ENCODE measurements around the gene CUL9.
"Not testable (repeated sequence)": the region's sequence is repeated elsewhere in the genome, so short reads cannot be mapped to it uniquely, and the experiment has no call there.

CUL9 gene

DNA sequence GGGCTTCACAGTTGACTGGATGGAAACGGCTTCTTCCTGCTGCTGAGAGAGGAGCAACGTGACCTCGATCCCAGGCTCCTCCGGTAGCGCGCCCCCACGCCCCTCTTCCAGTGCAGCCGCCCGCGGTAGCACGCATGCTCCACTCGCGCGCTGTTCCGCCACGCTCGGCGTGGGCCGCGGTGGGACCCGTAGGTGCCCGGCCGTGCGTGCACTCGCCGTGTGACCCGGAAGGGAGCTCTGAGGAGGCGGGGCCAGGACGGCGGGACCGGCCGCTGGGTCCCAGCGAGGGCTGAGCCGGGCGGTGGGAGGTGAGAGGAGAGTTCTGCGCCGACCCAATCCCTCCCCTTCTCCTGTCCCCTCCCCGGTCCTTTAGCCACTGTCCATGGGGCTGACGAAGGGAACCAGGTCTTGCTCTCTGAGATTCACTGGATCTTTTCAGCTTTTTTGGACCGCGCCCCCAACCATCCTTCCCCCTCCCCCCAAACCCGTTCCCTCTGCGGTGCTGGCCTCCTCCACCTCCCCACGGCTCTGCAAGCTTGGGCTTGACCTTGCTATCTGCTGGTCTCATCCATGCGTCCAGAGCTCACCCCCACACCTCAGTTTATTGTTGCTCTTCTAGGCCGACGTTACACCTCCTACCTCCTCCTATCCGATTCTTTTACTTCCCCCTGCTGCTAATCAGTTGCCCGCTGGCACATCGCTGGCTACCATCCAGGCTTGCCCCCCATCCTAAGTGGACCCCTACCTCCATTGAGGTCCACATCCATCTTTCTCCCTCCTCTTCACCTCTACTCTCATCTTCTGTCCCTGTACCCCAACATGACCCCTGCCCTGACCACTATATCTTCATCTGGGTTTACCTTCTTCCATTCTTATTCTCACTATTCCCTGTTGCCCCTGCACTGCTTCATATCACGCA, at the start of gene CUL9:
TSS of gene CUL9 (plus strand) at position 255 of the 919 bp plus-strand sequence. CDS start 2,115 bp downstream, outside the sequence.
- DNase-seq (ENCODE audit: low read depth in 2 of 2, low spot score in 1 of 2), result peak; percentile 34 to 64

DNA sequence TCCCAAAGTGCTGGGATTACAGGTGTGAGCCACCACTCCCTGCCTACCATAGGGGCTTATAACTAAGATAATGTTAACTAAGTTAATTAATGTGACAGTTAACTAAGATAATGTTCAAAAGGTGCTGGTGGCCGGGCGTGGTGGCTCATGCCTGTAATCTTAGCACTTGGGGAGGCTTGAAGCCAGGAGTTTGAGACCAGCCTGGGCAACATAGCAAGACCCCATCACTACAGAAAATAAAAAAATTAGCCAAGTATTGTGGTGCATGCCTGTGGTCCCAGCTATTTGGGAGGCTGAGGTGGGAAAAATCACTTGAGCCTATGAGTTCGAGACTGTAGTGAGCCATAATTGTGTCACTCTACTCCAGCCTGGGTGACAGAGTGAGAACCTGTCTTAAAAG, 43.7 kb upstream of the CUL9 start:
- no peak for DNase-seq (ENCODE audit: low read depth in 2 of 2, low spot score in 1 of 2)

DNA sequence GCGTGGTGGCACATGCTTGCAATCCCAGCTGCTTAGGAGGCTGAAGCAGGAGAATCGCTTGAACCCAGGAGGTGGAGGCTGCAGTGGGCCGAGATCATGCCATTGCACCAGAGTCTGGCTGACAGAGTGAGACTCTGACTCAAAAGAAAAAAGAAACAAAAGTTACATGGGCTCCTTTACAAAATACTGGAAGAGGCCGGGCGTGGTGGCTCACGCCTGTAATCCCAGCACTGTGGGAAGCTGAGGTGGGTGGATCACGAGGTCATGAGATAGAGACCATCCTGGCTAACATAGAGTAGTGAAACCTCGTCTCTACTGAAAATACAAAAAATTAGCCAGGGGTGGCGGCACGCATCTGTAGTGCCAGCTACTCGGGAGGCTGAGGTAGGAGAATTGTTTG, 42.0 kb upstream of the CUL9 start:
- not testable (repeated sequence) for DNase-seq (ENCODE audit: low read depth in 2 of 2, low spot score in 1 of 2)

DNA sequence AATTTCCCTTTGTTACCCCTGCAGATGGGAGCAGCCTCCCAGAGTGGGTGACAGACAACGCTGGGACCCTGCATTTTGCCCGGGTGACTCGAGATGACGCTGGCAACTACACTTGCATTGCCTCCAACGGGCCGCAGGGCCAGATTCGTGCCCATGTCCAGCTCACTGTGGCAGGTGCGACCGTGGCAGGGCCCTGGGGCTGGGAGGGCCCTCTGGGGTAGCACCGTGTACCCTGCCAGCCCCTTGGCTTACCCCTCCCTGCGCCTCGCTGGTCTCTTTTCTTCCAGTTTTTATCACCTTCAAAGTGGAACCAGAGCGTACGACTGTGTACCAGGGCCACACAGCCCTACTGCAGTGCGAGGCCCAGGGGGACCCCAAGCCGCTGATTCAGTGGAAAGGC, 40.4 kb upstream of the CUL9 start:
- no peak for DNase-seq (ENCODE audit: low read depth in 2 of 2, low spot score in 1 of 2)

DNA sequence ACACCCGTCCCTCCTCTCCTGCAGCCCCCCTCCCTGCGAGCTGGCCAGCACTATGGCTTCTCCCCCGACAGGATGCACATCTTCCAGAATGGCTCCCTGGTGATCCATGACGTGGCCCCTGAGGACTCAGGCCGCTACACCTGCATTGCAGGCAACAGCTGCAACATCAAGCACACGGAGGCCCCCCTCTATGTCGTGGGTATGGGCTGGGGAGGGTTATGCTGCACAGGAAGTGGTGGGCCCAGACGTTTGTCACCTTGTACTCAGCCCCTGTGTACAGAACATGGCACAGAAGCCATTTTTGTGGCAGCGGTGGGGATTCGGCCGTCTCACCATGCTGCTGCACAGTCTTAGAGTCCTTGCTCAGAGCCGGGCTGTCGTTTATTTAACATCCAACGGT, 39.9 kb upstream of the CUL9 start:
- DNase-seq (ENCODE audit: low read depth in 2 of 2, low spot score in 1 of 2), result peak in 1 of 2 donors; percentile 17

DNA sequence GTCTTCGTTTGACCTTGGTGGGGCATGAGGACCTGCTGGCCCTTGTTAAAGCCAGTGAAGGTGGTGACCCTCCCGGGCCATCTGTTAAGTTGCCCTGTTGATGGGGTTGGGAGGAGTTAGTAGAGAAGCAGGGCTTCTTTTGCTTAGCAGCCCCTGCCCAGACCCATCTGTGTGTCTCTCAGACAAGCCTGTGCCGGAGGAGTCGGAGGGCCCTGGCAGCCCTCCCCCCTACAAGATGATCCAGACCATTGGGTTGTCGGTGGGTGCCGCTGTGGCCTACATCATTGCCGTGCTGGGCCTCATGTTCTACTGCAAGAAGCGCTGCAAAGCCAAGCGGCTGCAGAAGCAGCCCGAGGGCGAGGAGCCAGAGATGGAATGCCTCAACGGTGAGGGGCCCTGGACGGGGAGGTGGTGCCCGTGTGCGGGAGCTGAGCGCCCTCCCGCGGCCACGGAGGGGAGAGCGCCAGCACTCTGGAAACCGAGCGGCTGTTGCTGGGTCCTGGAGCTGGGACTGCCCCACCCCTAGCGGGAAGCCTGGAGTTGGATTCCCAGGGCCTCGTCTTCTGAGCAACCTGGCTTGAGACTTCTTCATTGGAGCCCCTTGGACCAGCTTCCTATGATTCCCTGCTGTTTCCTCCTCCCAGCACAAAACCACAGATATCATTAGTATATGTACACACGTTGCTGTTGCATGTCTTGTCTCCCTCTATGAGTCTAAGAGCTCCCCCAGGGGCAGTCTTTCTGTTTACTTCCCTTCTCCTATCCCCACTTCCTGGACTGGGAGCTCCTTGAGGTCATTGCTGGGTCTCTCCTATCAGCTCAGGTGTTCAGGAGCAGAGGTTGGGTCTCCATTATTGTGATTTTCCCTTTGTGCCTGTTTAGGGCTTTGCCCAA, 38.5 kb upstream of the CUL9 start:
- DNase-seq (ENCODE audit: low read depth in 2 of 2, low spot score in 1 of 2), result peak; percentile 48 to 58

DNA sequence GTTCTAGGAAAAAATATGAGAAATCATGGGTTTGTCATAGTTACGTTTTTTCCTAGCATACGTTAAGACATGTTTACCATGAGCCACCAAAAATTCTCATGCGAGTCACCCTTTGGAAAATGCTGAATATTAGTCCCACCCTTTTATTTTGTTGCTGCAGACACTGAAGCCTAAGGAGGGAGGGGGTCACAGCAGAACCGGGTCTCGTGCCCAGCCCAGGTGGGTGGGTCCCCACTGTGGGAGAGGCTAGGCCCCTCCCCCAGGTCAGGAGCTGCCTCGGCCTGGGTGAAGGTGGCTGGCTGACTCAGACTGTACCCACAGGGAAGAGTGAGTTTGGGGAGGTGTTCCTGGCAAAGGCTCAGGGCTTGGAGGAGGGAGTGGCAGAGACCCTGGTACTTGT, 37.1 kb upstream of the CUL9 start:
- no peak for DNase-seq (ENCODE audit: low read depth in 2 of 2, low spot score in 1 of 2)

DNA sequence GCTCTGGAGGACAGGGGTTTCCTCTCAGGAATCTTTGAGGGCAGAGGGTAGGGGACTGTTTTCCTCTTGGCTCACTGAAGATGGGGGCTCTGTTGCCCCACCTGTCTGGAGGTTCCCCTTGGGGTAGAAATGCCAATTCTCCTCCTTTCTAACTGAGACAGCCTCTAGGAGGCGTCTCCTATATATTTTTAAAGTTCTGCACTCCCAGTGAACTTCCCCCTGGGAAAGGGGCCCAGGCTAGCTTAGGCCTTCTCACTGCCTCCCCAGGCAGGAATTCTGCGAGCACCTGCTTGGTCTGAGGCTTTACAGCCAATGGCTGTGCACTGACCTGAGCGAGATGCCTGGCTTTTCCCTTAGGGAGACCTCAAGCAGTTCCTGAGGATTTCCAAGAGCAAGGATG, 35.7 kb upstream of the CUL9 start:
- no peak for DNase-seq (ENCODE audit: low read depth in 2 of 2, low spot score in 1 of 2)

DNA sequence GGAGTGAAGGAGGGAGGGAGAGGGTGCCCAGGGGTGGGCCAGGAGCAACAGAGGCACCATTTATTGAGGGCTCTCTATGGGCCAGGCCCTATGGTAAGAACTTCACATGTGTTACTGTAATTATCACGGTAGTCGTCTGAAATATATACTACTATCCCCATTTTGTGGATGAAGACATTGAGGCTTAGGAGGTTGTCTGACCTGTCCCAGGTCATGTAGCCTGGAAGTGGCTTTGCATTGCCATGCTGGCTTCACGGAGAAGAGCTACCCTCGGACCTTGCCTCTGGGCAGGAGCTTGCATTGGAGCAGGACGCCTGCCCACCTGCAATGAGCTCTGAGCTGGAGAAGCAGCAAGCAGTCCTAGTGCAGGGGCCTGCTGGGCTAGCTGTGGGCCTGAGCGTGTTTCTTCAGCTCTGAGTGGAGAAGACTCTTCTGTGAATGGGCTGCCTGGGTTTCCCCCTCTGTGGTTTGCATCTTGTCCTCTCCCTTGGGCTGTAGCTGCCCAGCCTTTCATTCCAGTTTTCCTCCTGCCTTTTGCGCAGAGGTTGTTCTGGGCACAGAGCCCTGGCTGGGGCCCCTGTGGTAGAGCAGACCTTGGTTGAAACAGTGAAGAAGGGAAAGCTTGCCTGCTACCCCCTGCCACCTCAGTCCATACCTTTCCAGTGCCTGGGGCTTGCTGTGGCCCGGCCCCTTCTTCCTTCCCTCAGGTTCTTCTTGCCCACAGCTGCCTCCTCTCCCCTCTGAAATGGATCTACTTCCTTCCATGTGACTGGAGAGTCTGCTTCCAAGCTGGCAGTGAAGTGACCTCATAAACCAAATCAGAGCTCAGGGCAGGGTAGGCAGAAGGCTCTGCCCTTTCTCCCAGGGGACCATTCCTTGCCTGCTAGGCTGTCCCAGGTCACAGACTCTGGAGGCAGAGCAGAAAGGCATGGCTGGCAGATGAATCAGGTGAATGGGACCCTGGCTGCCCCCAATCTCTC, 35.0 kb upstream of the CUL9 start:
- DNase-seq (ENCODE audit: low read depth in 2 of 2, low spot score in 1 of 2), result no peak

DNA sequence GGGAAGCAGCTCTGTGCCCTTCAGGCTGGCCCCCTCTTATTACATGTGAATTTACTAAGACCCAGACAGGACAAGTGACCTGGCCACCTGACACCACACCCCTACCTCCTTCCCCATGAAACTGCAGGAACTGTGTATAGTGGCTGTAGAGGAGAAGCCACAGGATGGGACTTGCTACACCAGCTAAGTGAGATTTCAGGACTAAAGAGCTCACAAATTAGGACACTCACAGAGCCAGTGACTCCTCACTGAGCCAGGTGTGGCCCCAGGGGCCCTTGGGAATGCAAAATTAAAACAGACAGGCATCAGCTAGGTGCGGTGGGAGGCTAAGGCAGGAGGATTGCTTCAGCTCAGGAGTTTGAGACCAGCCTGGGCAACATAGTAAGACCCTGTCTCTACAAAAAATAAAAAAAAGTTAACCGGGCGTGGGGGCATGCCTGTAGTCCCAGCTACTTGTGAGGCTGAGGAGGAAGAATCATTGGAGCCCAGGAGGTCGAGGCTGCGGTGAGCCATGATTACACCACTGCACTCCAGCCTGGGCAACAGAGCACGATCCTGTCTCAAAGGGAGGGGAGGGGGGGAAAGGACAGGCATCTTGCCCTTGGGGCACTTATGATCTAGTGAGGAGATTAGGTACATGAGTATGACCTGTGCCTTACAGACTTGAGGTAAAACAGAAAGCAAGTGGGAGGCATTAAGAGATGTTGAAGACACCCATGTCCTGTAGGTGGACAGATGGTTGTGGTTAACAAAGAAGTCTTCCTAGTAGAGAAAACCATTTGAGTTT, 34.1 kb upstream of the CUL9 start:
- no peak for DNase-seq (ENCODE audit: low read depth in 2 of 2, low spot score in 1 of 2)

DNA sequence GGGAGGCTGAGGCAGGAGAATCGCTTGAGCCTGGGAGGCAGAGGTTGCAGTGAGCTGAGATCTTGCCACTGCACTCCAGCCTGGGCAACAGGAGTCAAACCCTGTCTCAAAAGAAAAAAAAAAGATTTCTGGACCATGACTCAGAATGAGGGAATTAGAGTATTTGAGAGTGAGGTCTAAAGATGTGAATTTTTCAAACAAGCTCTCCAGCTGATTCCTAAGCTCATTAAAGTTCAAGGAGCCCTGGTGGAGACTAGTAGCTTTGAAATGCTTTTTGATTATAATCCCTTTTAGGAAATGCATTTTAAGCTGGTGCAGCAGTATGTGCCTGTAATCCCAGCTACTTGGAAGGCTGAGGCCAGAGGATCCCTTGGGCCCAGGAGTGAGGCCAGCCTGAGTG, 32.7 kb upstream of the CUL9 start:
- DNase-seq (ENCODE audit: low read depth in 2 of 2, low spot score in 1 of 2), result no peak

DNA sequence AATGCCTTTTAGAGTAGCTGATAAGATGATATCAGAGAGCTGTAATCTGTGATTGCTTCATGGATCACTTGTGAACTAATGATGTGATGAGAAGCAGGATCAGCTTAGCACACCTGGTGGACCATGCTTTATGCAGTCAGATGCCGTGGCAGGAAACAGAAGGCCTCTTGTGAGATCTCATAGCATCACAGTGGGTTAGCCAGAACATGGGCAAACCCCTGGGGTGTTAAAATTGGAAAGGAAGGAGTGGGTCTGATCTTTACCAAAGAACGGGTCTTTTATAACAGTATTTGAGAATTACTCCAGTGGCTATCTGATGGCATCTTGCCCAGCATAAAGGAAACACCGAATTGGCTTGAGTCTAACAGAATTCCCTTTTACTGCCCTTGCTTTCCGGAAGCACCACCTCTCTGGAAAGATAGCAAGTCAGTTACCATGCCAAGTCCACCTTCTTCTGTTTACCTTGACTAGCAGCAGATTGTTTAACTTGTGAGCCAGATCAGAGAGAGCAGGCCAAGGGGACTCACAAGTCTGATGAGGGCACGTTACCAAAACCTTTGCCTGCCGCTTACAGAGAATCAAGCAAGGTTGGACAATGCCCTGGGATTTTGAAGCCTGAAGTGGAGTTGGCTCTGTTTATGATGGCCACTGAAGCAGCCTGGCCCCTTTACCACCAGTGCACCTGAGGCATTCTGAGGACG, 31.8 kb upstream of the CUL9 start:
- DNase-seq (ENCODE audit: low read depth in 2 of 2, low spot score in 1 of 2), result no peak

DNA sequence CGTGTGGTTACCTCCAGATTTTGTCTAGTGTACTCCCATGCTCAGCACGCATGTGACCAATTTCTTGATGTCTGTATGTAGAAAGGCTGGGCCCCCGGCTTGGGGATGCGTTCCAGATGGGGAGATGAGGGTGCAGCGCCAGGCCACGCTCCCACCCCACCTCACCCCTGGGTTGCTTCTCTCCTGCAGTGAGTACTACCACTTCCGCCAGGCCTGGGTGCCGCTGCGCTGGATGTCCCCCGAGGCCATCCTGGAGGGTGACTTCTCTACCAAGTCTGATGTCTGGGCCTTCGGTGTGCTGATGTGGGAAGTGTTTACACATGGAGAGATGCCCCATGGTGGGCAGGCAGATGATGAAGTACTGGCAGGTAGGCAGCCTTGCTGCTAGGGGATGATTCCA, 22.4 kb upstream of the CUL9 start:
- DNase-seq (ENCODE audit: low read depth in 2 of 2, low spot score in 1 of 2), result no peak

DNA sequence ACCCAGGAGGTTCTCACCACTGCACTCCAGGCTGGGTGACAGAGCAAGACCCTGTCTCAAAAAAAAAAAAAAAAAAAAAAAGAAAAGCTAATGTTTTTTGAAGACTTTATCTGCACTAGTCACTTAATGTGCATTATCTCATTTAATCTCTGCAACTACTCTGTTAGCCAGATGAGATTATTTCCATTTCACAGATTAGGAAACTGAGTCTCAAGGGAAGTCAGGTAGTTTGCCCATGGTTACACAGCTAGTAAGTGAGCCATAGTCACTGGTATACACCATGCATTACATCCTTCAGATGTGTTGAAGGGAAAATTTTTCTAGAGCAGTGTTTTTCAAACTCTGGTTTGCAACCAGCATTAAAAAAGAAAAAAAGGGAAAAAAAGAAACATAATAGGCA, 18.1 kb upstream of the CUL9 start:
- no peak for DNase-seq (ENCODE audit: low read depth in 2 of 2, low spot score in 1 of 2)

DNA sequence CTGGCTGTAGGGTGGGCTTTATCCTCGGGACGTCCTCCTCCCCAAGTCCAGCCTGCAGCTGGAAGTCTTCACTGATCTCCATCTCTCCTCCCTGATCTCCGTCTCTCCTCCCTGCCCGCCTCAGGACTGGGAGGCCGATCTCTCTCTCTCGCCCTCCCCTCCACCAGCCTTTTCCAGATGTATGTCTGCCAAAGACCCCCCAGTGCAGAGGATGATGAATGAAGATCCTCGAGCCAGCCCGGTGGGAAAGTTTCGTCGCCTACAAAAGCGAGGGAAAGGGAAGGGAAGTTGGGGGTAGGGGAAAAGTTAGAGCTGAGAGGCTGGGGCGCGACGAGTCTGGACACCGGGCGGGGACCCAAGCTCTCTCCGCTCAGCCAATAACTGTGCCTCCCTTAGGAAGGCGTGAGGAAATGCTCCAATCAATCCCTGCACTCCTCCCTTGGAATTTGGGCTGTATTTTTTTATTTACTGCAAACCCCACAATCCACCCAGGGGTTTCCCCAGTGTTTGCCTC, 11.5 kb upstream of the CUL9 start:
- no peak for DNase-seq (ENCODE audit: low read depth in 2 of 2, low spot score in 1 of 2)

DNA sequence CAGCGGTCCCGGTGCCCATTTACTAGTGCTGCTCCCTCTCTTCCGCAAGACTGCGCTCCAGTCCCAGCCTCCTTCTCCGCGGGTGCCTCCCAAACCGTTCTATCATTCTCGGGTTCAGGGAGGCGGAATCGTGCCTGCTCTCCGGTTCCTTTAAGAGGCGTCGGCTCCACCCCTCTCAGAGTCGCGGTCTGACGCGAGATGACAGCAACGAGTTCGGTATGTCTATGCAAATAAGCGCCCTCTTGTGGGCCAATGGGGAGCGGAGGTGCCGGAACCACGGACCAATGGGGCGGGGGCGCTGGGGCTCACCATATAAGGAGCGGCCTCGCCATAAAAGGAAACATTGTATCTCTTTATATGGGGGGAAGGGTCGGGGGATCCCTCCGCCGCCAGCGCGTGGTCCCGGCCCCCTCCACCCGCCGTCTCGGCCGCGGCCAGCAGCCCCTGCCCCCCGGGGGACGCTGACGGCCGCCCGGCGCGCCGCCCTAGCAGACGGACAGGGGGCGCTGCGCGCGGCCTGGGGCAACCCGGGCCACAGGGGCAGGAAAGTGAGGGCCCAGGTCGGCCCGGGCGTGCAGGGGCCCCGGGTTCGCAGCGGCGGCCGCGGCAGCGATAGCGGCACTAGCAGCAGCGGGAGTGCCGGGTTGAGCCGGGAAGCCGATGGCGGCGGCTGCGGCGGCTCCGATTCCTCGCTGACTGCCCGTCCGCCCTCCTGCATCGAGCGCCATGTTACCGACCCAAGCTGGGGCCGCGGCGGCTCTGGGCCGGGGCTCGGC, 10.9 kb upstream of the CUL9 start, which contains the start of gene SRF:
TSS of gene SRF (plus strand) at position 339 of the 776 bp plus-strand sequence. CDS start at position 727, 388 bp downstream.
- peak; percentile 98 to 99 for DNase-seq (ENCODE audit: low read depth in 2 of 2, low spot score in 1 of 2)

DNA sequence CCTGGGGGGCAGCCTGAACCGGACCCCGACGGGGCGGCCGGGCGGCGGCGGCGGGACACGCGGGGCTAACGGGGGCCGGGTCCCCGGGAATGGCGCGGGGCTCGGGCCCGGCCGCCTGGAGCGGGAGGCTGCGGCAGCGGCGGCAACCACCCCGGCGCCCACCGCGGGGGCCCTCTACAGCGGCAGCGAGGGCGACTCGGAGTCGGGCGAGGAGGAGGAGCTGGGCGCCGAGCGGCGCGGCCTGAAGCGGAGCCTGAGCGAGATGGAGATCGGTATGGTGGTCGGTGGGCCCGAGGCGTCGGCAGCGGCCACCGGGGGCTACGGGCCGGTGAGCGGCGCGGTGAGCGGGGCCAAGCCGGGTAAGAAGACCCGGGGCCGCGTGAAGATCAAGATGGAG, 10.3 kb upstream of the CUL9 start:
- peak in 1 of 2 donors; percentile 15 for DNase-seq (ENCODE audit: low read depth in 2 of 2, low spot score in 1 of 2)
